SHP77 treated with DMSO at 0.1 percent for 48 hours (cell line): Measurements from ENCODE around the gene MYL11.
"Not testable (repeated sequence)": the region's sequence is repeated elsewhere in the genome, so short reads cannot be mapped to it uniquely, and the experiment has no call there.

Experiments
- DNase-seq: peaks from one replicate; lab custom pipeline; 2025; lab: John Stamatoyannopoulos, UW

The MYL11 gene

GRCh38 chr16:30396627-30397026 is 22.0 kb downstream of the MYL11 start:
- DNase-seq, result not testable (repeated sequence)

- no peak for DNase-seq
Observed at GRCh38 chr16:30397056-30397455, 22.5 kb downstream of the MYL11 start.

GRCh38 chr16:30397776-30398660 is 23.4 kb downstream of the MYL11 start:
- no peak for DNase-seq

- DNase-seq, result no peak
Observed at GRCh38 chr16:30398661-30399434, 24.2 kb downstream of the MYL11 start.

- DNase-seq, result no peak
Observed at GRCh38 chr16:30399435-30400186, 25.0 kb downstream of the MYL11 start.

- DNase-seq, result no peak
Observed at GRCh38 chr16:30401768-30402425, 27.3 kb downstream of the MYL11 start.

- no peak for DNase-seq
Observed at GRCh38 chr16:30406795-30407101, 32.1 kb downstream of the MYL11 start.

- DNase-seq, result peak; percentile 80
Observed at GRCh38 chr16:30407102-30407803, 32.7 kb downstream of the MYL11 start, which contains the start of gene ZNF771. Gene ZNF771, plus strand, starts transcription at chr16:30407606. Its CDS starts 448 bp downstream, at chr16:30408054.

GRCh38 chr16:30407804-30408534 is 33.4 kb downstream of the MYL11 start:
- DNase-seq, result no peak

- peak; percentile 89 for DNase-seq
Observed at GRCh38 chr16:30409125-30410060, 34.8 kb downstream of the MYL11 start.

- DNase-seq, result no peak
Observed at GRCh38 chr16:30413112-30413806, 38.7 kb downstream of the MYL11 start.

- DNase-seq, result no peak
Observed at GRCh38 chr16:30414159-30414558, 39.6 kb downstream of the MYL11 start.

- no peak for DNase-seq
Observed at GRCh38 chr16:30416047-30416603, 41.5 kb downstream of the MYL11 start.

GRCh38 chr16:30416624-30417528 is 42.3 kb downstream of the MYL11 start:
- no peak for DNase-seq

- DNase-seq, result peak; percentile 96
Observed at GRCh38 chr16:30417529-30418349, 43.1 kb downstream of the MYL11 start.
